HUDEP-2 (cell line): Measurements from ENCODE around the gene BRINP1.

Experiments used
- DNase-seq, 76 experiments: peaks; one replicate each; lab custom pipeline; 2025; ENCODE audit not compliant: unreplicated experiment in 76 of 76; lab: John Stamatoyannopoulos, UW

Gene BRINP1

GRCh38 chr9:119343059-119343990, 25.9 kb downstream of the BRINP1 start:
- no peak for DNase-seq

- DNase-seq: no peak
These were observed 30.2 kb downstream of the BRINP1 start for GRCh38 chr9:119339056-119339455.

- no peak for DNase-seq
These were observed 31.7 kb downstream of the BRINP1 start for GRCh38 chr9:119337573-119337972.

- DNase-seq: no peak
These were observed 34.5 kb downstream of the BRINP1 start for GRCh38 chr9:119334745-119335144.

- no peak for DNase-seq
These were observed 35.6 kb downstream of the BRINP1 start for GRCh38 chr9:119333507-119334229.

GRCh38 chr9:119332522-119332921, 36.7 kb downstream of the BRINP1 start:
- no peak for DNase-seq

GRCh38 chr9:119322184-119322583, 47.1 kb downstream of the BRINP1 start:
- no peak for DNase-seq

GRCh38 chr9:119318371-119318770, 50.9 kb downstream of the BRINP1 start:
- DNase-seq: no peak

- no peak for DNase-seq
These were observed 55.4 kb downstream of the BRINP1 start for GRCh38 chr9:119313846-119314245.

- DNase-seq: no peak
These were observed 58.5 kb downstream of the BRINP1 start for GRCh38 chr9:119310741-119311140.

GRCh38 chr9:119307471-119307870, 61.8 kb downstream of the BRINP1 start:
- DNase-seq: no peak

- DNase-seq: no peak
These were observed 64.7 kb downstream of the BRINP1 start for GRCh38 chr9:119304555-119304954.

GRCh38 chr9:119302988-119303698, 66.1 kb downstream of the BRINP1 start:
- DNase-seq: no peak

GRCh38 chr9:119298076-119298853, 71.0 kb downstream of the BRINP1 start:
- no peak for DNase-seq

GRCh38 chr9:119291554-119291953, 77.7 kb downstream of the BRINP1 start:
- no peak for DNase-seq

- peak in 9 of 76 experiments; percentile 0 to 11 (median 2) for DNase-seq
These were observed 79.3 kb downstream of the BRINP1 start for GRCh38 chr9:119289740-119290433.

GRCh38 chr9:119284587-119285337, 84.5 kb downstream of the BRINP1 start:
- DNase-seq: no peak

- DNase-seq: no peak
These were observed 85.1 kb downstream of the BRINP1 start for GRCh38 chr9:119284118-119284517.
